Caco-2 (cell line): ENCODE measurements around the gene IQGAP2. TPM values are rescaled to one million over a fixed set of nuclear protein-coding genes. Genes with fewer than 3 reads are reported as not detected.
"Not testable (repeated sequence)": the region's sequence is repeated elsewhere in the genome, so short reads cannot be mapped to it uniquely, and the experiment has no call there.

ENCODE experiments used
- BruUV-seq: library from RNA; stranded (reverse); fragments of 400-500 nt; replicated peaks from 2 replicates; lab custom pipeline; 2021; lab: Mats Ljungman, UMichigan
- CTCF ChIA-PET: fragments of 300-600 bp; sonication (Branson Sonifier 250); formaldehyde crosslinking; loops from one replicate; lab custom pipeline; 2022; ENCODE audit warnings: antibody characterized with exemption; lab: Charles Lee
- POLR2A ChIA-PET: fragments of 300-600 bp; sonication (Branson Sonifier 250); formaldehyde crosslinking; loops from one replicate; lab custom pipeline; 2022; ENCODE audit warnings: antibody characterized with exemption; lab: Charles Lee
- DNase-seq, 2 experiments: peaks; one replicate each; pipeline versions ENCODE4 v3.0.0 to v3.0.0-alpha.2; 2020 to 2022
- H3K27me3 ChIP-seq: replicated peaks from 2 replicates; pipeline ENCODE4 v1.6.0; 2011; ENCODE audit warnings: low read length; ENCODE audit not compliant: control insufficient read depth, insufficient read depth
- H3K36me3 ChIP-seq: 2 replicates; pipeline ENCODE4 v1.5.1; 2011; ENCODE audit warnings: low read length; ENCODE audit not compliant: control insufficient read depth, insufficient read depth
- H3K4me1 ChIP-seq: fragments of 250-450 bp; sonication (Bioruptor Pico); 2 replicates; pipeline ENCODE4 v1.5.1; 2020; ENCODE audit warnings: mild to moderate bottlenecking
- H3K4me3 ChIP-seq: 2 replicates; pipeline ENCODE4 v1.5.1; 2011; ENCODE audit warnings: low read depth, mild to moderate bottlenecking, control low read depth, low read length
- H3K9me3 ChIP-seq: fragments of 250-450 bp; sonication (Bioruptor Pico); 2 replicates; pipeline ENCODE4 v1.5.1; 2020; ENCODE audit warnings: mild to moderate bottlenecking, moderate library complexity
- H3K27ac Mint-ChIP-seq: one replicate; pipeline ENCODE4 v1.8.0; 2022; ENCODE audit warnings: mixed read lengths; ENCODE audit not compliant: unreplicated experiment
- H3K27me3 Mint-ChIP-seq: one replicate; pipeline ENCODE4 v1.8.0; 2022; ENCODE audit warnings: mixed read lengths; ENCODE audit not compliant: insufficient read depth, unreplicated experiment
- H3K36me3 Mint-ChIP-seq: one replicate; pipeline ENCODE4 v1.8.0; 2022; ENCODE audit warnings: mild to moderate bottlenecking, mixed read lengths; ENCODE audit not compliant: insufficient read depth, unreplicated experiment
- H3K4me1 Mint-ChIP-seq: one replicate; pipeline ENCODE4 v1.8.0; 2022; ENCODE audit warnings: low read depth, mixed read lengths; ENCODE audit not compliant: unreplicated experiment
- H3K4me3 Mint-ChIP-seq: one replicate; pipeline ENCODE4 v1.8.0; 2022; ENCODE audit warnings: mild to moderate bottlenecking, moderate library complexity, mixed read lengths; ENCODE audit not compliant: unreplicated experiment
- H3K9me3 Mint-ChIP-seq: one replicate; pipeline ENCODE4 v1.8.0; 2022; ENCODE audit warnings: mixed read lengths; ENCODE audit not compliant: unreplicated experiment
- intact Hi-C: fragments of 100-400 bp; cut with micrococcal nuclease; formaldehyde crosslinking; loops from one replicate; pipeline ENCODE4 v1.10.0; 2022; ENCODE audit not compliant: unreplicated experiment
- total RNA-seq: library from RNA; stranded (reverse); gene quantifications from 2 replicates; pipeline ENCODE4 v1.2.3, GENCODE V29; 2022
- TF ChIP-seq, protein P1 (sequence below), 2 experiments: fragments of 200-600 bp in 1 of 2; IDR thresholded peaks; 1 replicate in 1 of 2; 2 replicates in 1 of 2; pipeline versions ENCODE4 v1.5.1 to v1.8.0; 2011 to 2022; ENCODE audit warnings: antibody characterized with exemption in 1 of 2, control low read depth in 1 of 2, inconsistent platforms in 1 of 2, low read depth in 1 of 2, low read length in 1 of 2, mild to moderate bottlenecking in 1 of 2, moderate library complexity in 1 of 2; ENCODE audit not compliant: insufficient read depth in 1 of 2, severe bottlenecking in 1 of 2, unreplicated experiment in 1 of 2

IQGAP2 gene
- total RNA-seq, 1 experiment from 2014 or later: 89.4 TPM

DNA sequence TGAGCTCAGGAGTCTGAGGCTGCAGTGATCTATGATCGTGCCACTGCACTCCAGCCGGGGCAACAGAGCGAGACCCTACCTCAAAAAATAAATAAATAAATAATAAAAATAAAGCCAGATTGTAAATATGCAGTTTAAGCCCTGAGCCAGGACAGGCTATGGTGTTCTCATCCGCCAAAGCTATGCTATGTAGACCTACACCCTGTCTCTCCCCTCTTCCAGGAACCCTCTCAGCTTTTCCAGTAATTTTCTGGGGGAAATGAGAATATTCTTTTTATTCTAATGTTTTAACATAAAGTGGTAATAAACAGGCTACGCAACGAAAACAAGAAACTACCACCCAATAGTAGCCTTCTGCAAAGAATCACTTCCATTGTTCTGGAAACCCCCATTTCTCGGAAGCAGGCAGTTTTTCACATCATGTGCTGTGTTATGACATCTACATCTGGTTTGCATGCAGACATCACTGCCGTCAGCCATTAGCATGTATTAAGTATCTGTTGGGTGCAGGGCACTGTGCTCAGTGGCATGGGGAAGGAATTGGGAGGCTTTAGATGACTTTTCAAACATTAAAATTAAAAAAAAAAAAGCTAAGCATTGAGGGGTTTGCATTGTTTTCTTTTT, 274.9 kb downstream of the IQGAP2 start:
- Mint-ChIP-seq H3K36me3 (peaks cover 44% of the 10 kb centered on the region), H3K4me3 (no peak overlapping the region), H3K4me1 (no peaks in the 10 kb centered on the region), H3K27me3 (no peaks in the 10 kb centered on the region), H3K9me3 (no peaks in the 10 kb centered on the region), H3K27ac (no peak overlapping the region)
- ChIA-PET CTCF (no interaction called here), POLR2A (no interaction called here)
- Histone ChIP-seq H3K4me1 (peaks cover 9% of the 10 kb centered on the region; the same call in 1 of the 2 replicates), H3K36me3 (no peaks in the 10 kb centered on the region; the same call in 1 of the 2 replicates), H3K9me3 (no peaks in the 10 kb centered on the region), H3K27me3 (no peaks in the 10 kb centered on the region), H3K4me3 (no peak overlapping the region)
- BruUV-seq: no TSS peak
- no peak for DNase-seq
- TF ChIP-seq, protein P1, sequence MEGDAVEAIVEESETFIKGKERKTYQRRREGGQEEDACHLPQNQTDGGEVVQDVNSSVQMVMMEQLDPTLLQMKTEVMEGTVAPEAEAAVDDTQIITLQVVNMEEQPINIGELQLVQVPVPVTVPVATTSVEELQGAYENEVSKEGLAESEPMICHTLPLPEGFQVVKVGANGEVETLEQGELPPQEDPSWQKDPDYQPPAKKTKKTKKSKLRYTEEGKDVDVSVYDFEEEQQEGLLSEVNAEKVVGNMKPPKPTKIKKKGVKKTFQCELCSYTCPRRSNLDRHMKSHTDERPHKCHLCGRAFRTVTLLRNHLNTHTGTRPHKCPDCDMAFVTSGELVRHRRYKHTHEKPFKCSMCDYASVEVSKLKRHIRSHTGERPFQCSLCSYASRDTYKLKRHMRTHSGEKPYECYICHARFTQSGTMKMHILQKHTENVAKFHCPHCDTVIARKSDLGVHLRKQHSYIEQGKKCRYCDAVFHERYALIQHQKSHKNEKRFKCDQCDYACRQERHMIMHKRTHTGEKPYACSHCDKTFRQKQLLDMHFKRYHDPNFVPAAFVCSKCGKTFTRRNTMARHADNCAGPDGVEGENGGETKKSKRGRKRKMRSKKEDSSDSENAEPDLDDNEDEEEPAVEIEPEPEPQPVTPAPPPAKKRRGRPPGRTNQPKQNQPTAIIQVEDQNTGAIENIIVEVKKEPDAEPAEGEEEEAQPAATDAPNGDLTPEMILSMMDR (IDR thresholded peaks at IDR 0.05; ENCODE audit: insufficient read depth in 1 of 2, low read depth in 1 of 2, low read length in 1 of 2, severe bottlenecking in 1 of 2, unreplicated experiment in 1 of 2): no peak
- intact Hi-C loops: no loop called here

DNA sequence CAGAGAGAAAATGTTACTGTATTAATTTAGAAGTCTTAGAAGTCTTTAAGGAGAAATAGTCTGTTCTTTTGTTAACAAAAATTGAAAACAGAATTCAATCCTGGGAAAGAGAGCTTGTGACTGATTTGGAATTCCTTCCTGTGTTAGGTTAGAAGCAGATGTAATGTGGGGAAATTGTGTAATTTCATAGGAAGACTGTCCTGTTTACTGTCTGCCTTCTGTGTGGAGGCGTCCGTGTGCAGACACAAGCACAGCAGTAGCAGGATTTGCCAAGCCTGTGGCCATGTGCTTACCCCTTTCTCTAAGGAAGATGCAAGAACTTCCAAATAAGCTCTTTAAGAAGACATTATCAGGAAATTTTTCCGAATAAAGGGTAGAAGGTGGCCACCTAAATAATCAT, 276.1 kb downstream of the IQGAP2 start:
- intact Hi-C loops: no loop called here
- H3K27ac Mint-ChIP-seq: no peak overlapping the region
- CTCF ChIA-PET: no interaction called here

DNA sequence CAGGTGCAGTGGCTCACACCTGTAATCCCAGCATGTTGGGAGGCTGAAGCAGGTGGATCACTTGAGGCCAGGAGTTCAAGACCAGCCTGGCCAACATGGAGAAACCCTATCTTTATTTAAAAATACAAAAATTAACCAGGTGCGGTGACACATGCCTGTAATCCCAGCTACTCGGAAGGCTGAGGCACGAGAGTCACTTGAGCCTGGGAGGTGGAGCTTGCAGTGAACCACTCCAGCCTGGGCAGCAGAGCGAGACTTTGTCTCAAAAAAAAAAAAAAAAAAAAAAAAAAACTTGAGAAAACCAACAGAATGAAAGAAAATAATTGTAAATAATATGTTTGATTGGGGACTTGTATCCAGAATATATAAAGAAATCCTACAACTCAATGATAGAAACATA, 277.7 kb downstream of the IQGAP2 start:
- H3K4me3 ChIP-seq, POLR2A ChIA-PET, H3K27me3 Mint-ChIP-seq, H3K27me3 ChIP-seq, H3K27ac Mint-ChIP-seq, DNase-seq, intact Hi-C loops, H3K36me3 ChIP-seq, H3K9me3 ChIP-seq, BruUV-seq, H3K4me3 Mint-ChIP-seq, H3K9me3 Mint-ChIP-seq: not testable (repeated sequence)
- peaks cover 47% of the 10 kb centered on the region for H3K36me3 Mint-ChIP-seq
- H3K4me1 ChIP-seq: peaks cover 24% of the 10 kb centered on the region
- peaks cover 22% of the 10 kb centered on the region for H3K4me1 Mint-ChIP-seq
- CTCF ChIA-PET: interaction anchor here (0.6 kb wide), 1 partner anchor 145 kb away, joined by 4 read pairs; no protein-coding TSS in a partner anchor

More for the DNA sequence above, 276.1 kb downstream of the IQGAP2 start:
- H3K9me3 Mint-ChIP-seq: no peaks in the 10 kb centered on the region
- BruUV-seq: no TSS peak
- TF ChIP-seq, protein P1 (IDR thresholded peaks at IDR 0.05; ENCODE audit: insufficient read depth in 1 of 2, low read depth in 1 of 2, low read length in 1 of 2, severe bottlenecking in 1 of 2, unreplicated experiment in 1 of 2): no peak
- no peak overlapping the region for H3K4me3 ChIP-seq
- no peak for DNase-seq
- no peaks in the 10 kb centered on the region; the same call in 1 of the 2 replicates for H3K36me3 ChIP-seq
- no peaks in the 10 kb centered on the region for H3K9me3 ChIP-seq
- peaks cover 22% of the 10 kb centered on the region for H3K4me1 ChIP-seq
- POLR2A ChIA-PET: no interaction called here
- peaks cover 9% of the 10 kb centered on the region for H3K4me1 Mint-ChIP-seq
- H3K4me3 Mint-ChIP-seq: no peak overlapping the region
- H3K27me3 ChIP-seq: no peaks in the 10 kb centered on the region
- peaks cover 42% of the 10 kb centered on the region for H3K36me3 Mint-ChIP-seq
- H3K27me3 Mint-ChIP-seq: no peaks in the 10 kb centered on the region
